ENCODE results near the gene CLDN4. TPM values are rescaled to one million over a fixed set of nuclear protein-coding genes. Genes with fewer than 3 reads are reported as not detected.
A peak's percentile ranks its signal among the peaks of the same experiment; 100 is the strongest.

CLDN4 gene
- total RNA-seq, 1 experiment from 2014 or later = 15.6 TPM

DNA sequence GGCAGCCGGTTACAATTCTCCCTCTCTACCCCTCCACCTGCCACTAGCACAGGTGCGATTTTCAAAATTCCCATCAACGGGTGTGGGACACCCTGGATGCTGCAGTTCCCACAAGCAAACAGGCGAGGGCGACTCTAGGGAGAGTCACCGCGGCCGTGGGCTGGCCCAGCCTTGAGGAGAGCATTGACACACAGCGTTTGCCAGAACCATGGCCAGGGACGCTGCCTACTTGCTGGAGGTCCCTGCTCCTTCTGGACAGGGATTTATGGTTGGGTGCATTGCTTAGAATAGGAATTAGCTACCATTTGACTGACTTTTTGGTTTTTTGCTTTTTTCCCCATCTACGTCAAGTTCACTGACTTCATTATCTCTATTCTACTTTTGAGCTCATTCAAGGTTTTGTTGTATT, 19.0 kb upstream of the CLDN4 start:
- Histone ChIP-seq H2BK12ac (ENCODE audit: insufficient read length, low read depth, low read length) (no peak overlapping the region), H3K79me1 (ENCODE audit: insufficient read depth, low read depth, low read length, poor library complexity, severe bottlenecking) (no peaks in the 10 kb centered on the region), H3K14ac (ENCODE audit: insufficient read depth, low read length) (no peak overlapping the region)

More for the DNA sequence above, 19.0 kb upstream of the CLDN4 start:
- no peak overlapping the region for H2BK15ac ChIP-seq (ENCODE audit: low read depth, low read length)
- no peak overlapping the region for H4K5ac ChIP-seq (ENCODE audit: insufficient read length, low read depth, low read length)
- no peak overlapping the region for H3K23ac ChIP-seq (ENCODE audit: insufficient read length, low read depth, low read length)
- no peak overlapping the region for H2AK5ac ChIP-seq (ENCODE audit: insufficient read length, low read length)
- no peak overlapping the region for H4K8ac ChIP-seq (replicated peaks; ENCODE audit: insufficient read length, low read depth, low read length)
- H2BK120ac ChIP-seq (ENCODE audit: low read depth, low read length, poor library complexity, severe bottlenecking) = no peak overlapping the region
- H3K27ac ChIP-seq (ENCODE audit: insufficient read length, low read depth, low read length) = no peak overlapping the region
- Mint-ChIP-seq H3K27ac (0 out of 7 replicates have a peak overlapping the region, but pooled peaks of 1 of the 3 experiments have one; percentile 44), H3K9me3 (peaks cover 0 to 3% of the 10 kb centered on the region in 2 experiments; a peak in 1 of 5 replicates), H3K4me1 (peaks cover 2 to 11% of the 10 kb centered on the region in 2 experiments), H3K4me3 (peak overlapping the region in 1 of 2 experiments; percentile 38; a peak in 1 of 5 replicates), H3K27me3 (ENCODE audit: low read depth) (peaks cover 6% of the 10 kb centered on the region), H3K36me3 (ENCODE audit: insufficient read depth in 1 of 3, low read depth in 3 of 3) (no peaks in the 10 kb centered on the region)
- WGBS (ENCODE audit: extremely low coverage, insufficient read length, low lambda C conversion rate) = no CpG with 5 or more reads among the region's 11 CpGs
- no peak overlapping the region for H3T11ph ChIP-seq (ENCODE audit: low read length)
- H3K9ac ChIP-seq (ENCODE audit: extremely low read depth, insufficient read length, low read length) = no peak overlapping the region
- TF ChIP-seq, protein P1, sequence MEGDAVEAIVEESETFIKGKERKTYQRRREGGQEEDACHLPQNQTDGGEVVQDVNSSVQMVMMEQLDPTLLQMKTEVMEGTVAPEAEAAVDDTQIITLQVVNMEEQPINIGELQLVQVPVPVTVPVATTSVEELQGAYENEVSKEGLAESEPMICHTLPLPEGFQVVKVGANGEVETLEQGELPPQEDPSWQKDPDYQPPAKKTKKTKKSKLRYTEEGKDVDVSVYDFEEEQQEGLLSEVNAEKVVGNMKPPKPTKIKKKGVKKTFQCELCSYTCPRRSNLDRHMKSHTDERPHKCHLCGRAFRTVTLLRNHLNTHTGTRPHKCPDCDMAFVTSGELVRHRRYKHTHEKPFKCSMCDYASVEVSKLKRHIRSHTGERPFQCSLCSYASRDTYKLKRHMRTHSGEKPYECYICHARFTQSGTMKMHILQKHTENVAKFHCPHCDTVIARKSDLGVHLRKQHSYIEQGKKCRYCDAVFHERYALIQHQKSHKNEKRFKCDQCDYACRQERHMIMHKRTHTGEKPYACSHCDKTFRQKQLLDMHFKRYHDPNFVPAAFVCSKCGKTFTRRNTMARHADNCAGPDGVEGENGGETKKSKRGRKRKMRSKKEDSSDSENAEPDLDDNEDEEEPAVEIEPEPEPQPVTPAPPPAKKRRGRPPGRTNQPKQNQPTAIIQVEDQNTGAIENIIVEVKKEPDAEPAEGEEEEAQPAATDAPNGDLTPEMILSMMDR (conservative IDR thresholded peaks at IDR 0.05) = peak; percentile 89
- H3K79me2 ChIP-seq (ENCODE audit: insufficient read depth, low read length) = no peaks in the 10 kb centered on the region
- H3K27me3 ChIP-seq (ENCODE audit: insufficient read depth, low read length) = no peaks in the 10 kb centered on the region
- H4K91ac ChIP-seq (ENCODE audit: insufficient read length, low read depth, low read length) = no peak overlapping the region
- peak; percentile 89 for DNase-seq
- H3K4ac ChIP-seq (ENCODE audit: low read depth, low read length) = no peak overlapping the region
- no peak overlapping the region for H2BK5ac ChIP-seq (ENCODE audit: insufficient read length, low read length)
- no peaks in the 10 kb centered on the region for H3K9me3 ChIP-seq (ENCODE audit: control insufficient read depth, low read depth, low read length)
- H3K4me2 ChIP-seq (ENCODE audit: insufficient read depth, insufficient read length, low read length) = no peak overlapping the region
- H3K23me2 ChIP-seq (ENCODE audit: insufficient read length, low read depth, low read length, poor library complexity, severe bottlenecking) = no peaks in the 10 kb centered on the region
- H3K18ac ChIP-seq (ENCODE audit: insufficient read length, low read depth, low read length) = no peak overlapping the region
- peaks cover 2% of the 10 kb centered on the region; the same call in 1 of the 2 replicates for H3K4me1 ChIP-seq (ENCODE audit: insufficient read depth, low read length)
- H2AFZ ChIP-seq (ENCODE audit: low read length) = no peak overlapping the region
- H2BK20ac ChIP-seq (ENCODE audit: low read depth, low read length, poor library complexity, severe bottlenecking) = no peak overlapping the region
- H4K20me1 ChIP-seq (ENCODE audit: control insufficient read depth, insufficient read depth, insufficient read length) = no peaks in the 10 kb centered on the region
- no peak overlapping the region for H3K56ac ChIP-seq (ENCODE audit: insufficient read length, low read depth, low read length)
